Pancreas (tissue), 10 donors: Measurements from ENCODE around the gene SLAMF6. TPM values are rescaled to one million over a fixed set of nuclear protein-coding genes. Genes with fewer than 3 reads are reported as not detected.

Experiments
- ATAC-seq, 4 donors: fragments of 200-7000 bp; cut with Tn5 transposase; one replicate each; pipeline versions ENCODE4 v1.8.0 to v1.9.1; 2020; ENCODE audit warnings: mild to moderate bottlenecking in 4 of 4, moderate library complexity in 4 of 4
- DNase-seq, 6 donors: peaks; one replicate each; pipeline ENCODE4 v3.0.0-alpha.2; 2020
- FAIRE-seq: peaks from 2 replicates; lab custom pipeline; 2012; peaks lifted over from hg19 to GRCh38; lab: Jason Lieb, UNC
- H3K27ac ChIP-seq, 4 donors: fragments of 200-600 bp; sonication (generic); 1 replicate in 3 of 4; 2 replicates in 1 of 4; pipeline versions ENCODE4 v1.5.0 to v1.8.0; 2020
- H3K27me3 ChIP-seq, 4 donors: fragments of 200-600 bp; one replicate each; pipeline ENCODE4 v1.8.0; 2021
- H3K36me3 ChIP-seq, 3 donors: fragments of 200-600 bp; sonication (generic) in 1 of 3; one replicate each; pipeline versions ENCODE4 v1.5.0 to v1.8.0; 2020 to 2021
- H3K4me1 ChIP-seq, 3 donors: fragments of 200-600 bp; one replicate each; pipeline ENCODE4 v1.8.0; 2021
- H3K4me3 ChIP-seq, 4 donors: fragments of 200-600 bp; sonication (generic) in 2 of 4; one replicate each; pipeline versions ENCODE4 v1.5.0 to v1.8.0; 2020 to 2021
- H3K9me3 ChIP-seq, 4 donors: fragments of 200-600 bp; one replicate each; pipeline ENCODE4 v1.8.0; 2021
- WGBS, 2 donors: extraction: QIAGEN DNeasy Blood & Tissue Kit; methylation state at CpG; one replicate each; pipeline ENCODE4 v1.1.7; 2013; 5-methylcytosine and 5-hydroxymethylcytosine counted together
- intact Hi-C, 3 donors: fragments of 100-400 bp; cut with DNase I; formaldehyde crosslinking; loops; one replicate each; pipeline versions ENCODE4 v1.11.1 to v1.14.2; 2022
- polyA plus RNA-seq, 2 donors: library from polyadenylated mRNA; stranded (reverse); fragments of 200-250 nt; gene quantifications; one replicate each; pipeline ENCODE4 v1.2.3, GENCODE V29; 2013
- total RNA-seq, 6 donors: library from RNA; stranded (reverse); fragmentation: NEBNext Ultra II Directional in 4 of 6; extraction: Animal tissue kit (Norgen Biotek cat#: 25700) in 4 of 6; gene quantifications; one replicate each; pipeline versions ENCODE4 v1.2.1 to v1.2.4, GENCODE V29; 2021 to 2023
- TF ChIP-seq, protein P1 (sequence below), 4 donors: fragments of 200-600 bp; sonication (generic) in 3 of 4; IDR thresholded peaks; one replicate each; pipeline versions ENCODE4 v1.5.0 to v1.8.0; 2021; ENCODE audit warnings: antibody characterized with exemption in 4 of 4
- donor health status: healthy with polysubstance abuse.
- donor health status: DM: no; HTN: no; CAD: no; lungs with moderate emphysema.
- donor health status: DM: no; HTN: no; CAD: no.
- donor health status: control.
- donor health status: control.
- donor health status: Bipolar disorder and iron deficiency.
- donor health status: DM: yes; HTN: yes; CAD: no.
- donor health status: DM: no; HTN: no; CAD: no.
- donor health status: DM: no; HTN: no; CAD: no.
- donor health status: DM: yes; HTN: yes; CAD: no.

Gene SLAMF6
- total RNA-seq = under 1 TPM; 0.04 to 0.81 (median 0.26) TPM
- polyA plus RNA-seq = under 1 TPM; 0.07 to 0.11 TPM

DNA sequence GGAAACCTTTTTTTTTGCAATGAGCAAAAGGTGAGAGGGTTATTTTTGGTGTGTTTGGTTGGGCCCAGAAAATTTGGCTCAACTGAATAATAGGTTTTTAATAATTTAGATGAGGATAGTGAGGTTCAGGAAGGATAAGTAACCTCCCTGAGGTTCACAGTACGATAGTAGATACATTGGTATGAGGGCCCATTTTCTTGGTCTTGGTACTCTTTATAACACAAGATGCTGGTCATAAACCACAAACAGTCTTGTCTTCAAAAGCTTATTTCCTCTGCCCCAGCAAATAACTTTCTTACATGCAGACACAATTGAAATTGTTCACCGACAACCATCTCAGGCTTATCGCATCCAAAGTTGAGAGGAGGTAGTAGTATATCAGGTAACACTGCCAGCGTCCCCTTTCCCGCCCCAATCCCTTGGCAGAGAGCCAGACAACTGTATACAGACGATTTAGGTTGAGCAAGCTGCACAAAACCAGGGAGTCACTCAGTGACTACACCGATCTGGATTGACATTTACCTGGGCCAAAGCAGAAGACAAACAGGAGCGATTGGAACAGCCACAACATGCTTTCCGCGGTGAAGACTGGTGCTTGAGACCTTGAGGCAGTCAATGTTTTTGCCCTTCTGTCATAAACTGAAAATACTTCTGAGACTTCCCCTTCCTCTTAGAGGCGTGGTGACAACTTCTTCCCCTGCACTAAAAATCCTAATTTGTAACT, at the start of gene SLAMF6:
SLAMF6 (minus strand) TSS at position 634 of the 724 bp plus-strand sequence; CDS start at position 571, 63 bp downstream.
- H3K9me3 ChIP-seq = no peaks in the 10 kb centered on the region
- no peak for FAIRE-seq
- WGBS, 2 donors = 59 to 61% methylated on average over 11 of the region's 11 CpGs
- peaks cover 0 to 10% (median 0%) of the 10 kb centered on the region in 3 donors for H3K4me1 ChIP-seq
- H3K27me3 ChIP-seq = no peaks in the 10 kb centered on the region
- H3K27ac ChIP-seq = peak within 1 kb of the TSS in 1 of 4 donors; percentile 4
- H3K4me3 ChIP-seq = no peak within 1 kb of the TSS
- DNase-seq = no peak
- intact Hi-C loops = no loop called here
- TF ChIP-seq, protein P1, sequence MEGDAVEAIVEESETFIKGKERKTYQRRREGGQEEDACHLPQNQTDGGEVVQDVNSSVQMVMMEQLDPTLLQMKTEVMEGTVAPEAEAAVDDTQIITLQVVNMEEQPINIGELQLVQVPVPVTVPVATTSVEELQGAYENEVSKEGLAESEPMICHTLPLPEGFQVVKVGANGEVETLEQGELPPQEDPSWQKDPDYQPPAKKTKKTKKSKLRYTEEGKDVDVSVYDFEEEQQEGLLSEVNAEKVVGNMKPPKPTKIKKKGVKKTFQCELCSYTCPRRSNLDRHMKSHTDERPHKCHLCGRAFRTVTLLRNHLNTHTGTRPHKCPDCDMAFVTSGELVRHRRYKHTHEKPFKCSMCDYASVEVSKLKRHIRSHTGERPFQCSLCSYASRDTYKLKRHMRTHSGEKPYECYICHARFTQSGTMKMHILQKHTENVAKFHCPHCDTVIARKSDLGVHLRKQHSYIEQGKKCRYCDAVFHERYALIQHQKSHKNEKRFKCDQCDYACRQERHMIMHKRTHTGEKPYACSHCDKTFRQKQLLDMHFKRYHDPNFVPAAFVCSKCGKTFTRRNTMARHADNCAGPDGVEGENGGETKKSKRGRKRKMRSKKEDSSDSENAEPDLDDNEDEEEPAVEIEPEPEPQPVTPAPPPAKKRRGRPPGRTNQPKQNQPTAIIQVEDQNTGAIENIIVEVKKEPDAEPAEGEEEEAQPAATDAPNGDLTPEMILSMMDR (IDR thresholded peaks at IDR 0.05) = no peak
- H3K36me3 ChIP-seq = no peaks in the 10 kb centered on the region
- peak in 1 of 4 donors; percentile 22 for ATAC-seq

DNA sequence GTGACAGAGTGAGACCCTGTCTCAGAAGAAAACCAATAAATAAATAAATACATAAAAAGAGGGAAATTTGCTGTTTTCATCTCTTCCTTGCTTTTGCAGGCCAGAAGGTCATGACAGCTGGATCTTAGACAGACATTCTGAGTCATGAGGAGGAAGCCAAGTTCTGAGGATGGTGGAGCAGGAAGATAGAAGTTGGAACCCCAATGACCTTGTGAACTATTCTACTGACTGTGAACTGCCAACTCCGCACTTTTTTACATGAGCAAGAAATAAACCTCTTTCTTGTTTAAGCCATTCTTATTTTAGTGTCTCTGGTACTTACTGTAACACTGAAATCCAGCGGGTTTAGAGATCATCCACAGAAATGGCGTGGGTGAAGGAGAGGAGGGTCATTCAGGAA, 47.8 kb upstream of the SLAMF6 start:
- Histone ChIP-seq H3K4me3 (no peak overlapping the region), H3K27me3 (no peaks in the 10 kb centered on the region), H3K27ac (no peak overlapping the region), H3K9me3 (no peaks in the 10 kb centered on the region), H3K4me1 (peaks cover 0 to 5% (median 0%) of the 10 kb centered on the region in 3 donors), H3K36me3 (no peaks in the 10 kb centered on the region)
- peak in 2 of 4 donors; percentile 20 to 50 for ATAC-seq
- intact Hi-C loops = no loop called here
- TF ChIP-seq, protein P1 (IDR thresholded peaks at IDR 0.05) = no peak
- no peak for DNase-seq
- WGBS, 2 donors = 88 to 89% methylated on average over 3 of the region's 3 CpGs
- no peak for FAIRE-seq

DNA sequence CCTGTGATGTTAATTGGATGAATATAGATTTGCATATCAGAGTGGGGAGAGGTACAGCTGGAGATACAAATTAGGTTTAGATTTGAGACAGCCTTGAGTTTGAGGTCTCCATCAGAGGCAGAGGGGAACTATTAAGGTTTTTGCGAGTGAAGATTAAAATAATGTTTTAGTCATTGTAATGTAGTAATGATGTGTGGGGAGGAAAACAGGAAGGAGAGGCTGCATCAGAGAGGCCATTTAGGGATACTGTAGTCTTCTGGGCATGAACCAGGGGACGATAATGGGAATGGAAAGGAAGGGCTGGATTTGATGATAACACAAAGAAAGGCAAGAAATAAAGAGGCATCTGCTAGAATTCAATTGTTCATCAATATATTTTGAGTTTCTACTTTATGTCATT, 46.8 kb upstream of the SLAMF6 start:
- intact Hi-C loops = no loop called here

DNA sequence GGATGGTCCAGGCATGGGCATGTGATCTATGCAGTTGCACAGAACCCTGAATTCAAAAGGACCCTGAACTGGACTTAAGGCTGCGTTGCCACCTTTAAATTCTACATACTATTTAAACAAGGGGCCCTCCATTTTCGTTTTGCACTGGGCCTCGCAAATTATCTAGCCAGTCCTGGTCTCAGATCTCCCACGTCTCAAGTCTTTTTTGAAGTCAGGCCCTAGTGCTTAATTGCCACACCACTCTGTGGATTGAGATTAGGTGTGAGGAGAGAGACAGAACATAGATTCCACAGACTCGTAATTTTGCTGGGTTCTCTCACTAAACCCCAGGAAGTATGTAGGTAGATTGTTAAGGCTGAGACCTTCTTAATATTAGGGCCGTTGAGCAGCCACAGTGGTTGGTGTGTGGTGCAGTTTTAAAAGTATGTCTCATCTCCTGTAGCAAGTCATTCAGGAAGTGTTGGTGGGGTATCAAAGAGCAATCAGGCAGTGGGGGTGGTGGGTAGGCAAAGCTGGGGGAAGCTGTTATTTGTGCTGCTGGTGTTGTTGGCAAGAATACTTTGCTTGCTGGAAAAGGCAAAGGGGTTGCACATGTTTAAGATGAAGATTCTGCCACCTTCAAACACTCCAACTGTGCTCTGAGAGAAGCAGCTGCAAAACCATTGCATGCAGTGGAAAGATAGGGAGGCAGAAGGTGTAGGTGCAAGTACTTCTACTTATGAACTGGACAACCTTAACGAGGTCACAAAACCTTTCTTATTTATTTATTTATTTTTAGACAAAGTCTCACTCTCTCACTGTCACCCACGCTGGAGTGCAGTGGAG, 45.0 kb upstream of the SLAMF6 start:
- Histone ChIP-seq H3K27ac (no peak overlapping the region), H3K4me1 (peaks cover 0 to 7% (median 0%) of the 10 kb centered on the region in 3 donors), H3K9me3 (no peaks in the 10 kb centered on the region), H3K36me3 (no peaks in the 10 kb centered on the region), H3K27me3 (no peaks in the 10 kb centered on the region), H3K4me3 (no peak overlapping the region)
- TF ChIP-seq, protein P1 (IDR thresholded peaks at IDR 0.05) = no peak
- FAIRE-seq = no peak
- DNase-seq = no peak
- WGBS, 2 donors = 67 to 76% methylated on average over 8 of the region's 8 CpGs
- ATAC-seq = no peak
- intact Hi-C loops = no loop called here

More for the DNA sequence above, 46.8 kb upstream of the SLAMF6 start:
- FAIRE-seq = no peak
- no peak for DNase-seq
- H3K9me3 ChIP-seq = no peaks in the 10 kb centered on the region
- TF ChIP-seq, protein P1 (IDR thresholded peaks at IDR 0.05) = no peak
- no peak for ATAC-seq
- no peak overlapping the region for H3K27ac ChIP-seq
- WGBS, 2 donors = 88 to 89% methylated on average over 2 of the region's 2 CpGs
- no peaks in the 10 kb centered on the region for H3K36me3 ChIP-seq
- peaks cover 0 to 7% (median 0%) of the 10 kb centered on the region in 3 donors for H3K4me1 ChIP-seq
- no peak overlapping the region for H3K4me3 ChIP-seq
- no peaks in the 10 kb centered on the region for H3K27me3 ChIP-seq
